Cardiac fibroblast (primary cell): ENCODE data around the gene UPK3A.
A peak's percentile ranks its signal among the peaks of the same experiment; 100 is the strongest.

Experiments
- DNase-seq, 2 donors: peaks; one replicate each; pipeline versions ENCODE4 v3.0.0 to v3.0.0-alpha.2; 2010; ENCODE audit warnings: low read depth in 2 of 2
- H3K4me3 ChIP-seq, 2 donors: replicated peaks in 1 of 2; 1 replicate in 1 of 2; 2 replicates in 1 of 2; pipeline ENCODE4 v1.5.1; 2011; ENCODE audit warnings: low read depth in 2 of 2, low read length in 2 of 2, mild to moderate bottlenecking in 2 of 2, moderate library complexity in 1 of 2
- CTCF ChIP-seq: IDR thresholded peaks from one replicate; pipeline ENCODE4 v1.5.1; 2011; ENCODE audit warnings: low read depth, mild to moderate bottlenecking, low read length, inconsistent platforms

UPK3A gene

GRCh38 chr22:45317551-45318167 lies 32.9 kb downstream of the UPK3A start:
- TF ChIP-seq CTCF = peak; percentile 41
- H3K4me3 ChIP-seq = no peak overlapping the region
- peak; percentile 57 to 77 for DNase-seq

- peak; percentile 97 for DNase-seq
- TF ChIP-seq CTCF = no peak
- no peak overlapping the region for H3K4me3 ChIP-seq
These were observed 33.4 kb downstream of the UPK3A start for GRCh38 chr22:45318168-45318557.

- no peak for TF ChIP-seq CTCF
- H3K4me3 ChIP-seq = no peak overlapping the region
- peak in 1 of 2 donors; percentile 17 for DNase-seq
These were observed 34.0 kb downstream of the UPK3A start for GRCh38 chr22:45318558-45319323.

- TF ChIP-seq CTCF = no peak
- DNase-seq = peak; percentile 38 to 77
- H3K4me3 ChIP-seq = no peak overlapping the region
These were observed 34.6 kb downstream of the UPK3A start for GRCh38 chr22:45319324-45319685.

GRCh38 chr22:45320357-45320976 lies 35.7 kb downstream of the UPK3A start:
- DNase-seq = no peak
- no peak overlapping the region for H3K4me3 ChIP-seq
- TF ChIP-seq CTCF = no peak

- no peak overlapping the region for H3K4me3 ChIP-seq
- no peak for DNase-seq
- TF ChIP-seq CTCF = no peak
These were observed 37.1 kb downstream of the UPK3A start for GRCh38 chr22:45321827-45322226.
